Measurements from ENCODE around the gene LEMD2. TPM values are rescaled to one million over a fixed set of nuclear protein-coding genes. Genes with fewer than 3 reads are reported as not detected.

The LEMD2 gene
- total RNA-seq, 2 experiments from 2014 or later: 49.9 to 59.8 TPM

DNA sequence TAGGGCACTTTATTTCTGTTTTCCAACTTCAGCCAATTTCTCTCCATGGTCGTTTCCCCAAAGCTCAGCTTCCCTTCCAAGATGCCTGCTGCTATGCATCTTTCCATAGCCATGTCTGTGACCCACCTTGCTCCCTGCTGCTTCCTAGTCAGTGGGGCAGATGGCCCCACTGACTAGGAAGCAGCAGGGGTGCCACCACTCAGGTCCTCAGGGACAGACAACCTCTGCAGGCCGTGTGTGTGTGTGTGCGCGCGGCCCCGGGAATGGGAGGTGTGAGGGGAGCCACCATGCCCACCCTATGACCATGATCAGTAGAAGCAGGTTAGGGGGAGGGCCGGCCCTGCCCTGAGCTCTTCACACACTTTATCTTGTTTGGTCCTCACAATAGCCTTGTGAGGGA lies 39.5 kb downstream of the LEMD2 start:
- ChIA-PET POLR2A (no interaction called here), CTCF (interaction anchor here (1.0 kb wide), 2 partner anchors 22 to 38 kb away, joined by 3 read pairs; partner anchors contain the start of gene UQCC2)
- no peak overlapping the region for H3K27ac Mint-ChIP-seq
- DNase-seq (no peak), ATAC-seq (no peak)
- H3K27me3 Mint-ChIP-seq (ENCODE audit: low read depth): peaks cover under 1% of the 10 kb centered on the region
- H3K4me3 Mint-ChIP-seq: no peak overlapping the region
- H3K36me3 Mint-ChIP-seq (ENCODE audit: low read depth): no peaks in the 10 kb centered on the region
- H3K4me1 Mint-ChIP-seq (ENCODE audit: low read depth): no peaks in the 10 kb centered on the region
- H3K9me3 Mint-ChIP-seq (ENCODE audit: insufficient read depth): no peaks in the 10 kb centered on the region

DNA sequence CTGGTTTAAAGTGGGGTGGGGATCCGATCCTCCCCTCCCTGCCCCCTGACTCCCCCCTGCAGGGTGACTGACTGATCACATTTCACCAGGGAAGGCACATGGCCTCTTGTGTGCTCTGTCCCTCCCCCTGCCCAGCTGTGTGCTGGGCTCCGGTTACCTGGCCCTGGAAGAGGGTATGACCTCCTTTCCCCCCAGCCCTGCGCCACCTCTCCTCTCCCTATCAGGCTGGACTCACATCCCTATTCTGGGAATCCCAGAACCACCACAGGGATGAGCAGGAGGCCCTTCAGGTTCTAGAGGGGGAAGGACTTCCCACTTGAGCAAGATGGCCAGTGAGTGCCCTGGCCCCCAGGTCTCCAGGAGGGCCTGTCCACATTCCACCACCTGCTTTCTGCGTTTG lies 40.1 kb downstream of the LEMD2 start:
- CTCF ChIA-PET: no interaction called here
- H3K9me3 Mint-ChIP-seq (ENCODE audit: insufficient read depth): no peaks in the 10 kb centered on the region
- POLR2A ChIA-PET: no interaction called here
- ATAC-seq (no peak), DNase-seq (no peak)
- no peak overlapping the region for H3K27ac Mint-ChIP-seq
- peaks cover 4% of the 10 kb centered on the region for H3K27me3 Mint-ChIP-seq (ENCODE audit: low read depth)
- no peaks in the 10 kb centered on the region for H3K36me3 Mint-ChIP-seq (ENCODE audit: low read depth)
- H3K4me1 Mint-ChIP-seq (ENCODE audit: low read depth): no peaks in the 10 kb centered on the region
- H3K4me3 Mint-ChIP-seq: no peak overlapping the region

GRCh38 chr6:33747823-33748222 lies 41.1 kb downstream of the LEMD2 start:
- Mint-ChIP-seq H3K4me1 (ENCODE audit: low read depth) (no peaks in the 10 kb centered on the region), H3K36me3 (ENCODE audit: low read depth) (no peaks in the 10 kb centered on the region)
- CTCF ChIA-PET: interaction anchor here (1.5 kb wide), 1 partner anchor 23 kb away, joined by 4 read pairs; no protein-coding TSS in a partner anchor

GRCh38 chr6:33746651-33747100 lies 42.3 kb downstream of the LEMD2 start, which contains the start of gene IP6K3:
Gene IP6K3 (minus strand): TSS chr6:33746905. CDS start chr6:33735476, 11,429 bp downstream.
- Mint-ChIP-seq H3K4me1 (ENCODE audit: low read depth) (no peaks in the 10 kb centered on the region), H3K9me3 (ENCODE audit: insufficient read depth) (no peaks in the 10 kb centered on the region), H3K27ac (no peak within 1 kb of the TSS), H3K27me3 (ENCODE audit: low read depth) (peaks cover 13% of the 10 kb centered on the region), H3K4me3 (no peak within 1 kb of the TSS), H3K36me3 (ENCODE audit: low read depth) (no peaks in the 10 kb centered on the region)
- DNase-seq (no peak), ATAC-seq (no peak)
- ChIA-PET POLR2A (no interaction called here), CTCF (interaction anchor here (1.5 to 4.1 kb wide), 2 partner anchors 14 to 25 kb away, joined by 4 to 40 read pairs; no protein-coding TSS in a partner anchor)

More at GRCh38 chr6:33747823-33748222, 41.1 kb downstream of the LEMD2 start:
- POLR2A ChIA-PET: interaction anchor here (0.6 kb wide), 1 partner anchor 406 kb away, joined by 3 read pairs; no protein-coding TSS in a partner anchor
- H3K4me3 Mint-ChIP-seq: no peak overlapping the region
- H3K27me3 Mint-ChIP-seq (ENCODE audit: low read depth): peaks cover 10% of the 10 kb centered on the region
- no peak overlapping the region for H3K27ac Mint-ChIP-seq
- H3K9me3 Mint-ChIP-seq (ENCODE audit: insufficient read depth): no peaks in the 10 kb centered on the region
- no peak for DNase-seq
- no peak for ATAC-seq

DNA sequence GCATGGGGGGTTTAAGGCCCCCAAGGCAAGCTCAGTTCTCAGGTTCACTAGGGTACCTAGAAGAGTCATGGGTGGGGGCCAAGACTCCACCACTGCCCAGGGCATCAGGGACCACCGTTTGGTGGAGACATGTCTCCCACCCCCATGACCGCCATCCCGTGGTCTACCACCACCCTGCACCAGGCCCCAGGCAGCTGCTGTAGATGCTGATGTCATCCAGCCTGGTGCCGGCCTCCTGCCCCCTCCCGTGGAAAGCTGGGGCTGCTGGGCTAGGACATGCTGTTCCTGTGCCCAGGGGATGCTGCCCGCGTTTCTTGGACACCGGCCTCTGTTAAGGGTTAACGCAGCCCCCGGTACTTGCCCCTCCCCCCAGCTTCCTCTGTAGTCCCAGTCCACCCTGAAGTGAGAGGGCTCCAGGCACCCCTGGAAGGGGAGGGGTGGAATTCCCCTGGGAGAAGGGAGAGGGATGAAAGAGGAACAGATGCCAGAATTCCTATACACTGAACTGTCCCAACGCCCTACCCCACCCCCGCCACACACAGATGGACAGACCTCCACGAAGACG lies 42.8 kb downstream of the LEMD2 start:
- no peaks in the 10 kb centered on the region for H3K36me3 Mint-ChIP-seq (ENCODE audit: low read depth)
- ChIA-PET CTCF (interaction anchor here (0.8 to 4.1 kb wide), 6 partner anchors 15 to 153 kb away, joined by 3 to 40 read pairs (median 6); partner anchors contain the start of gene UQCC2), POLR2A (no interaction called here)
- DNase-seq (no peak), ATAC-seq (no peak)
- peaks cover 13% of the 10 kb centered on the region for H3K27me3 Mint-ChIP-seq (ENCODE audit: low read depth)
- H3K4me1 Mint-ChIP-seq (ENCODE audit: low read depth): no peaks in the 10 kb centered on the region
- no peak overlapping the region for H3K4me3 Mint-ChIP-seq
- no peak overlapping the region for H3K27ac Mint-ChIP-seq
- no peaks in the 10 kb centered on the region for H3K9me3 Mint-ChIP-seq (ENCODE audit: insufficient read depth)

- DNase-seq: no peak
- ChIA-PET CTCF (interaction anchor here (0.8 to 4.1 kb wide), 6 partner anchors 16 to 152 kb away, joined by 3 to 40 read pairs (median 6); partner anchors contain the start of gene UQCC2), POLR2A (no interaction called here)
- no peak for ATAC-seq
- no peaks in the 10 kb centered on the region for H3K36me3 Mint-ChIP-seq (ENCODE audit: low read depth)
- no peaks in the 10 kb centered on the region for H3K9me3 Mint-ChIP-seq (ENCODE audit: insufficient read depth)
- H3K27ac Mint-ChIP-seq: no peak overlapping the region
- no peaks in the 10 kb centered on the region for H3K4me1 Mint-ChIP-seq (ENCODE audit: low read depth)
- peaks cover 13% of the 10 kb centered on the region for H3K27me3 Mint-ChIP-seq (ENCODE audit: low read depth)
- H3K4me3 Mint-ChIP-seq: no peak overlapping the region
These were observed 43.4 kb downstream of the LEMD2 start for GRCh38 chr6:33745548-33745947.

DNA sequence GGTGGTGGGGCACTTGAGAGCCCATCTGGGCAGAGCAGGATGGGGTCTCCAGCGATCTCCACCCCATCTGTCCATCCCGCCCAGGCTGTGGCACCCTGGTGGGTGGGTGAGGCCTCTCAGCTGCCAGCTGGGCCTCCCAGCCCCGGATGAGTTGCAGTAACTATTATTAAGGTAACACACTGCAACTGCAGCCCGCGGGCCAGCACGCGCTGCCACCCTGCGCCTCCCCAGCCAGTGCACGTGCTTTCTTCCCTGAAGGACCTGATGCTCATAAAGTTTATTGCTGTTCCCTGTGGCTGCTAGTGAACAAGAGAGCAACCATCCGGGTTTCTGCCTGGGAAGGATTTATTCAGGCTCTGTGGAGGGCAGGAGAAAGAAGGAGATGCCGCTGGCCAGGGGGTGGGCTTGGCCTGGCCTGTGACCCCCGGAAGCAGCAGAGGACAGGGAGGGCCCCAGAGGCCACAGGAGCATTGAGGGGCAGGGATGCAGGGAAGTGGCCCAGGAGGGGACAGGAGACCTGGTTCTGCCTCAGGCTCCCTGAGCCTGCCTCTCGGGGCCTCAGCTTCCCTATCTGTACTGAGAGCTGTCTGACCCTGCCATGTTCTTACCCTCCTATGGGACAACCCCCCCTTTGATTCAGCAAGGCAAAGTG lies 43.9 kb downstream of the LEMD2 start:
- ATAC-seq (no peak), DNase-seq (no peak)
- Mint-ChIP-seq H3K4me3 (no peak overlapping the region), H3K4me1 (ENCODE audit: low read depth) (no peaks in the 10 kb centered on the region), H3K27me3 (ENCODE audit: low read depth) (peaks cover 13% of the 10 kb centered on the region), H3K9me3 (ENCODE audit: insufficient read depth) (no peaks in the 10 kb centered on the region), H3K36me3 (ENCODE audit: low read depth) (no peaks in the 10 kb centered on the region), H3K27ac (no peak overlapping the region)
- CTCF ChIA-PET: interaction anchor here (0.7 to 4.1 kb wide), 14 partner anchors 12 to 410 kb away, joined by 3 to 40 read pairs (median 8); partner anchors contain the start of gene UQCC2
- POLR2A ChIA-PET: no interaction called here

- ChIA-PET POLR2A (no interaction called here), CTCF (interaction anchor here (0.7 to 4.1 kb wide), 19 partner anchors 13 to 438 kb away, joined by 3 to 40 read pairs (median 4); partner anchors contain the start of gene UQCC2)
- DNase-seq (peak; percentile 80), ATAC-seq (peak; percentile 87)
- no peaks in the 10 kb centered on the region for H3K9me3 Mint-ChIP-seq (ENCODE audit: insufficient read depth)
- H3K36me3 Mint-ChIP-seq (ENCODE audit: low read depth): no peaks in the 10 kb centered on the region
- H3K27ac Mint-ChIP-seq: no peak overlapping the region
- no peak overlapping the region for H3K4me3 Mint-ChIP-seq
- peaks cover 13% of the 10 kb centered on the region for H3K27me3 Mint-ChIP-seq (ENCODE audit: low read depth)
- H3K4me1 Mint-ChIP-seq (ENCODE audit: low read depth): no peaks in the 10 kb centered on the region
These were observed 44.7 kb downstream of the LEMD2 start for GRCh38 chr6:33744001-33744848.

DNA sequence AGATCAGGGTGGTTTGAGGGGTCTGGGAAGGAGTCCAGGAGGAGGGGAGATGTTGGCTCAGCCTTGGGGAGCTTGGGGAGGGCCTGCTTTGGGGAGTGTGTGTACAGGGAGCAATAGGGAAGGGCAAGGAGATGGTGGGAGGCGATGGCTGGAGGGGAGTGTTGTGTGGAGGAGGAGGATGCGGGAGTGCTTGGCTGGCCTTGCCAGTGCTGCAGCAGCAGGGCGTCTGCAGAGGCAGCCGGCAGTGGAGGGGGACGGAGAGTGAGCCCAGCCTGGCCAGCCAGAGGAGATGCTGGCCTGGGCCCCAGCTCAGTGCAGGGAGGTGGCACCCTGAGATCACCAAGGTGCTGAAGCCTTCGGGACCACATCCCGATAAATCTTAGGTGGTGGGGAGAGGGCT lies 46.1 kb downstream of the LEMD2 start:
- Mint-ChIP-seq H3K4me1 (ENCODE audit: low read depth) (no peaks in the 10 kb centered on the region), H3K4me3 (no peak overlapping the region), H3K9me3 (ENCODE audit: insufficient read depth) (no peaks in the 10 kb centered on the region), H3K27me3 (ENCODE audit: low read depth) (peaks cover 13% of the 10 kb centered on the region), H3K27ac (no peak overlapping the region), H3K36me3 (ENCODE audit: low read depth) (no peaks in the 10 kb centered on the region)
- ChIA-PET CTCF (interaction anchor here (0.8 to 4.1 kb wide), 14 partner anchors 16 to 412 kb away, joined by 3 to 40 read pairs (median 8); partner anchors contain the start of gene UQCC2), POLR2A (no interaction called here)
- DNase-seq (no peak), ATAC-seq (no peak)

DNA sequence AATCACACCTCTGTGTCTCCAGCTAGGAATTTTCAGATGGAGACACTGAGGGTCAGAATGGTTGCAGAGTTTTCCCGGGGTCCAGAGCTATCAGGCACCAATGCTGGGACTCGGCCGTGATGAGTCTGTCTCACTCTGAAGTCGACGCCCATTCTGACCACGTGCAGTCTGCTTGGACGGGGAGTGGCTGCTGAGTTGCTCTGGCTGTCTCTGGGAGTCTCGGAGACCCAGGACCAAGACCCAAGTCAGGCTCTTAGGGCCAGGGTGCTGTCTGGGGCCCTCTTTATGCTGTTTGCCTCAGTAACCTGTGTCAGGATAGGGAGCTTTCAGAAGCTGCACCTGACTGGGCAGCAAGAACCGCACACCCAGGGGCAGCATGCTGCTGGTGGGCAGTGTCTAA lies 46.8 kb downstream of the LEMD2 start:
- H3K4me3 Mint-ChIP-seq: no peak overlapping the region
- H3K27ac Mint-ChIP-seq: no peak overlapping the region
- peaks cover 13% of the 10 kb centered on the region for H3K27me3 Mint-ChIP-seq (ENCODE audit: low read depth)
- ChIA-PET CTCF (interaction anchor here (1.2 to 3.8 kb wide), 2 partner anchors 22 to 286 kb away, joined by 4 to 13 read pairs; no protein-coding TSS in a partner anchor), POLR2A (no interaction called here)
- H3K9me3 Mint-ChIP-seq (ENCODE audit: insufficient read depth): no peaks in the 10 kb centered on the region
- H3K4me1 Mint-ChIP-seq (ENCODE audit: low read depth): no peaks in the 10 kb centered on the region
- no peaks in the 10 kb centered on the region for H3K36me3 Mint-ChIP-seq (ENCODE audit: low read depth)
- ATAC-seq: no peak
- no peak for DNase-seq

GRCh38 chr6:33740794-33741193 lies 48.1 kb downstream of the LEMD2 start:
- Mint-ChIP-seq H3K27ac (no peak overlapping the region), H3K27me3 (ENCODE audit: low read depth) (peaks cover 13% of the 10 kb centered on the region)
- POLR2A ChIA-PET: no interaction called here

More at GRCh38 chr6:33740794-33741193, 48.1 kb downstream of the LEMD2 start:
- CTCF ChIA-PET: no interaction called here
- ATAC-seq (no peak), DNase-seq (no peak)
- Mint-ChIP-seq H3K9me3 (ENCODE audit: insufficient read depth) (no peaks in the 10 kb centered on the region), H3K4me1 (ENCODE audit: low read depth) (no peaks in the 10 kb centered on the region), H3K36me3 (ENCODE audit: low read depth) (no peaks in the 10 kb centered on the region), H3K4me3 (no peak overlapping the region)
